ENCODE measurements around the gene SYT1. TPM values are rescaled to one million over a fixed set of nuclear protein-coding genes. Genes with fewer than 3 reads are reported as not detected.
A peak's percentile ranks its signal among the peaks of the same experiment; 100 is the strongest.

The SYT1 gene
- total RNA-seq, 1 donor: not detected

- Histone ChIP-seq H3K79me2 (ENCODE audit: insufficient read depth, low read length) (no peaks in the 10 kb centered on the region), H3K9me3 (ENCODE audit: low read depth, low read length) (no peaks in the 10 kb centered on the region), H3K4me3 (ENCODE audit: insufficient read depth, low read length) (no peak overlapping the region), H4K20me1 (ENCODE audit: insufficient read depth, low read length) (no peaks in the 10 kb centered on the region), H3K36me3 (ENCODE audit: insufficient read depth, low read length) (no peaks in the 10 kb centered on the region), H3K4me2 (ENCODE audit: insufficient read depth, low read length) (peak overlapping the region; percentile 20), H3K27me3 (ENCODE audit: insufficient read depth, low read length) (no peaks in the 10 kb centered on the region), H2AFZ (ENCODE audit: low read length) (peak overlapping the region; percentile 15), H3K4me1 (ENCODE audit: insufficient read depth, low read length) (no peaks in the 10 kb centered on the region), H3K27ac (ENCODE audit: low read depth, low read length) (no peak overlapping the region)
- DNase-seq (ENCODE audit: insufficient read length, low spot score, missing footprints): peak; percentile 18
- TF ChIP-seq CTCF (IDR thresholded peaks at IDR 0.05; ENCODE audit: extremely low read depth, low read depth, low read length): no peak
Measured at GRCh38 chr12:78928200-78929074, 63.9 kb downstream of the SYT1 start.

- H4K20me1 ChIP-seq (ENCODE audit: insufficient read depth, low read length): no peaks in the 10 kb centered on the region
- no peak overlapping the region for H3K4me3 ChIP-seq (ENCODE audit: insufficient read depth, low read length)
- no peaks in the 10 kb centered on the region for H3K36me3 ChIP-seq (ENCODE audit: insufficient read depth, low read length)
- no peak overlapping the region for H2AFZ ChIP-seq (ENCODE audit: low read length)
- no peak overlapping the region for H3K4me2 ChIP-seq (ENCODE audit: insufficient read depth, low read length)
- DNase-seq (ENCODE audit: insufficient read length, low spot score, missing footprints): no peak
- no peaks in the 10 kb centered on the region for H3K79me2 ChIP-seq (ENCODE audit: insufficient read depth, low read length)
- no peak overlapping the region for H3K27ac ChIP-seq (ENCODE audit: low read depth, low read length)
- H3K9me3 ChIP-seq (ENCODE audit: low read depth, low read length): no peaks in the 10 kb centered on the region
- TF ChIP-seq CTCF (IDR thresholded peaks at IDR 0.05; ENCODE audit: extremely low read depth, low read depth, low read length): no peak
- H3K4me1 ChIP-seq (ENCODE audit: insufficient read depth, low read length): no peaks in the 10 kb centered on the region
- H3K27me3 ChIP-seq (ENCODE audit: insufficient read depth, low read length): no peaks in the 10 kb centered on the region
Measured at GRCh38 chr12:78929075-78929418, 64.5 kb downstream of the SYT1 start.

- H3K27ac ChIP-seq (ENCODE audit: low read depth, low read length): no peak overlapping the region
- TF ChIP-seq CTCF (IDR thresholded peaks at IDR 0.05; ENCODE audit: extremely low read depth, low read depth, low read length): no peak
- no peak for DNase-seq (ENCODE audit: insufficient read length, low spot score, missing footprints)
- no peaks in the 10 kb centered on the region for H3K27me3 ChIP-seq (ENCODE audit: insufficient read depth, low read length)
- no peaks in the 10 kb centered on the region for H4K20me1 ChIP-seq (ENCODE audit: insufficient read depth, low read length)
- no peaks in the 10 kb centered on the region for H3K79me2 ChIP-seq (ENCODE audit: insufficient read depth, low read length)
- no peaks in the 10 kb centered on the region for H3K4me1 ChIP-seq (ENCODE audit: insufficient read depth, low read length)
- H2AFZ ChIP-seq (ENCODE audit: low read length): no peak overlapping the region
- H3K9me3 ChIP-seq (ENCODE audit: low read depth, low read length): no peaks in the 10 kb centered on the region
- no peak overlapping the region for H3K4me2 ChIP-seq (ENCODE audit: insufficient read depth, low read length)
- no peak overlapping the region for H3K4me3 ChIP-seq (ENCODE audit: insufficient read depth, low read length)
- no peaks in the 10 kb centered on the region for H3K36me3 ChIP-seq (ENCODE audit: insufficient read depth, low read length)
Measured at GRCh38 chr12:78931466-78931990, 67.0 kb downstream of the SYT1 start.

GRCh38 chr12:78933014-78933413 lies 68.4 kb downstream of the SYT1 start:
- H3K4me1 ChIP-seq (ENCODE audit: insufficient read depth, low read length): no peaks in the 10 kb centered on the region
- H3K4me2 ChIP-seq (ENCODE audit: insufficient read depth, low read length): no peak overlapping the region
- H3K9me3 ChIP-seq (ENCODE audit: low read depth, low read length): no peaks in the 10 kb centered on the region
- H3K27ac ChIP-seq (ENCODE audit: low read depth, low read length): no peak overlapping the region
- no peaks in the 10 kb centered on the region for H3K36me3 ChIP-seq (ENCODE audit: insufficient read depth, low read length)
- no peaks in the 10 kb centered on the region for H3K79me2 ChIP-seq (ENCODE audit: insufficient read depth, low read length)
- H3K4me3 ChIP-seq (ENCODE audit: insufficient read depth, low read length): no peak overlapping the region
- no peak for TF ChIP-seq CTCF (IDR thresholded peaks at IDR 0.05; ENCODE audit: extremely low read depth, low read depth, low read length)
- no peaks in the 10 kb centered on the region for H3K27me3 ChIP-seq (ENCODE audit: insufficient read depth, low read length)
- no peak for DNase-seq (ENCODE audit: insufficient read length, low spot score, missing footprints)
- no peak overlapping the region for H2AFZ ChIP-seq (ENCODE audit: low read length)
- H4K20me1 ChIP-seq (ENCODE audit: insufficient read depth, low read length): no peaks in the 10 kb centered on the region

Data from osteoblast (primary cell).